Measurements from ENCODE around the gene PRKCSH. TPM values are rescaled to one million over a fixed set of nuclear protein-coding genes. Genes with fewer than 3 reads are reported as not detected.

Gene PRKCSH, protein sequence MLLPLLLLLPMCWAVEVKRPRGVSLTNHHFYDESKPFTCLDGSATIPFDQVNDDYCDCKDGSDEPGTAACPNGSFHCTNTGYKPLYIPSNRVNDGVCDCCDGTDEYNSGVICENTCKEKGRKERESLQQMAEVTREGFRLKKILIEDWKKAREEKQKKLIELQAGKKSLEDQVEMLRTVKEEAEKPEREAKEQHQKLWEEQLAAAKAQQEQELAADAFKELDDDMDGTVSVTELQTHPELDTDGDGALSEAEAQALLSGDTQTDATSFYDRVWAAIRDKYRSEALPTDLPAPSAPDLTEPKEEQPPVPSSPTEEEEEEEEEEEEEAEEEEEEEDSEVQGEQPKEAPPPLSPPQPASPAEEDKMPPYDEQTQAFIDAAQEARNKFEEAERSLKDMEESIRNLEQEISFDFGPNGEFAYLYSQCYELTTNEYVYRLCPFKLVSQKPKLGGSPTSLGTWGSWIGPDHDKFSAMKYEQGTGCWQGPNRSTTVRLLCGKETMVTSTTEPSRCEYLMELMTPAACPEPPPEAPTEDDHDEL
- total RNA-seq = 100 to 1,000 TPM in 1 of 4 donors, 10 to 100 TPM in 3; 45.0 to 109 (median 76.1) TPM

- no peak for TF ChIP-seq CTCF (IDR thresholded peaks at IDR 0.05; ENCODE audit: low read depth)
Observed at GRCh38 chr19:11435057-11435832, at the start of gene PRKCSH, which contains the start of gene ODAD3. PRKCSH (plus strand) TSS chr19:11435635; CDS start chr19:11436118, 483 bp downstream. ODAD3 (minus strand) TSS chr19:11435121; CDS start chr19:11435016, 105 bp downstream.

DNA sequence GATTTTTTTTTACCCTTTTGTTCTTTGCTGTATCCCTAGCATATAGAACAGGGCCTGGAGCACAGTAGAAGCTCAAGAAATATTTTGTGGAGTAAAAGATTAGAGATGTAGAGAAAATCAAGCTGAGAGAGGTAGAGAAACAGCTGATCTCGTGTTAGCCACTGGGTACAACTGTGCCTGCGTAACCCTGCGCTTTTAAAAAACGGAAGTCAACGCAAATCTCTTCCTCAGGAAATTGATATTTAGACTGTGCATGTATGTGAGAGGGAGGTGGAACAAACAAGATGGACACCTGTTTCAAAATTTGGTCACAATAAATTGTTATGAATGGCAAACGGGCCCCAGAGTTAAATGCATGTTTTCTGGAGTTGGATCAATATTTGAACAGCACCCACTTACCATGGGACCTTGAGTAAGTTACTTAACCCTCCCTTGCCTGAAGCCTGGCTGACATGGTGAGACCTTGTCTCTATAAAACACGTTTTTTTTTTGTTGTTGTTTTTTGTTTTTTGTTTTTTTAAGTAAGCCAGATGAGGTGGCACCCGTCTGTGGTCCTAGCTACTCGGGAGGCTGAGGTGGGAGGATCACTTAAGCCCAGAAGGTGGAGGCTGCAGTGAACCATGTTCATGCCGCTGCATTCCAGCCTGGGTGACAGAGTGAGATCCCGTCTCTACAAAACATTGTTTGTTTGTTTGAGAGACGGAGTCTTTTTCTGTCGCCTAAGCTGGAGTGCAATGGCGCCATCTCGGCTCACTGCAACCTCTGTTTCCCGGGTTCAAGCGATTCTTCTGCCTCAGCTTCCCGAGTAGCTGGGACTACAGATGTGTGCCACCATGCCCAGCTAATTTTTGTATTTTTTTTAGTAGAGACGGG lies 48.0 kb upstream of the PRKCSH start:
- no peak for TF ChIP-seq CTCF (IDR thresholded peaks at IDR 0.05; ENCODE audit: low read depth)

DNA sequence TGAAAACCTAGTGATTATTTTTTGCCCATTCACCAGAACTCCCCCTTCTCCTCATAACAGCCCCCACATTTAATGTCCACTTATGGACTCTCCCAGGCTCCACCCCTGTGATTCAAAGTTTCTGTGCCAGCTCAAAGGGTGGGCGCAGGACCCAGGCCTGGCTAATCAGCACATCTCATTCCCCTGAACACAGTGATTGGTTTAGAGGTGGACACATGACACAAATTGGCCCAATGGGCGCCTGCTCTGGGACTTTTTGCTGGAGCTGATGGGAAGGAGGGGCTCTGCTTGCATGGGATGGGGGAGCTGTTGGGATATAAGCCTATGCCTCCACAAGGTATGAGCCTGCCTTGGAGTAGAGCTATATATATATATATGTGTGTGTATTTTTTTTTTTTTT lies 45.1 kb upstream of the PRKCSH start:
- TF ChIP-seq CTCF (IDR thresholded peaks at IDR 0.05; ENCODE audit: low read depth) = no peak

DNA sequence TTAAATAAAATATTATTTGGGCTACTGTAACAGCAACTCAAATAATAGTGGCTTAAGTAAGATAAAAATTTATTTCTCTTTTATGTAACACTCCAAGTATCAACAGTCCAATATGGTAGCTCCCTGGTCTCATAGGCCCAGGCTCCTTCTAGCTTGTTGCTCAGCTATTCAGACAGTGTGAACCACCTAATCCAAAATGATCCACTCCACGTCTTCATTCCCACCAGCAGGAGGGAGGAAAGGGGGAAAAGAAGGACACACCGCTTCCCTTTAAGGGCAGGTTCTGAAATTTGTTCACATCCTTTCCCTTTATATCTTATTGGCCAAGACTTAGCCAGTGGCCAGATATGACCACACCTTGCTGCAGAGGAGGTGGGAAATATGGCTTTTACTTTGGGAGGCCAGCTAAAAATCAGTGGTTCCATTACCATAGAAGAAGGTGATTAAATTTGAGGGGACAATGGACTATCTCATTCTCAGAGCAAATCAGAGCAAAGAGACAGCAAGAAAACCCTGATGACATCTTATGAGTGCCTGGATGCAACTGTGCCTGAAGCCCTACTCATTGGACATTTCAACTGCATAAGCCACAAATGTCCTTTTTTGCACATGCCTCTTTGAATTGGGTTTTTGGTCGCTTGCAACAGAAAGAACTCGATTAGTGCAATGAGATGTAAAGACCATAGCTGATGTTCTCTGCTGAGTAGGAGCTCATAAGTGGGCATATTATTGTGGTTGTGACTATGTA lies 44.3 kb upstream of the PRKCSH start:
- TF ChIP-seq CTCF (IDR thresholded peaks at IDR 0.05; ENCODE audit: low read depth) = no peak

- TF ChIP-seq CTCF (IDR thresholded peaks at IDR 0.05; ENCODE audit: low read depth) = no peak
Observed at GRCh38 chr19:11397089-11397610, 38.3 kb upstream of the PRKCSH start.

DNA sequence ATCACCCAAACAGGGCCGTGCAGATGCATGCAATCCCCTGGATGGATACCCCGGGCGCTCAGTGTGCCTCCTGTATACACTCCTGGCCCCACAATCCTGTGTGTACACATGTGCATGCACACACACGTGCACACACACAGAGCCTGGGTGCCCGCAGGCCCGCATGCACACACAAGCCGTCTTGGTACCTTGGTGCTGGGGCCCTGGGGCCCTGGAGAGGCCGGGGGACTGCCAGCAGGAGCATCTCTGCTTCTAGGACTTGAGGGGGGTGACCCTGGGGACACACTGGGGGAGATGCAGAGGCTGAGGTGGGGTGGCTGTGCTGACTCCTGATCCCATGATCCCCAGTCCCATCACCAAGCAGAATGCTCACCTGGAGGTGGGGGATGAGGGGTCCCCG lies 35.8 kb upstream of the PRKCSH start:
- no peak for TF ChIP-seq CTCF (IDR thresholded peaks at IDR 0.05; ENCODE audit: low read depth)

Data from subcutaneous adipose tissue (tissue), 4 donors.